HepG2 (cell line): ENCODE data around the gene PPP1CB. TPM values are rescaled to one million over a fixed set of nuclear protein-coding genes. Genes with fewer than 3 reads are reported as not detected.

Experiments used
- BCL3 ChIP-seq: sonication (generic); formaldehyde crosslinking; IDR thresholded peaks from 2 replicates; pipeline ENCODE4 v1.5.1; 2020; ENCODE audit warnings: mild to moderate bottlenecking, missing genetic modification reagents, moderate library complexity
- CBFB ChIP-seq: sonication (generic); formaldehyde crosslinking; IDR thresholded peaks from 2 replicates; pipeline ENCODE4 v1.4.0; 2020; ENCODE audit warnings: missing genetic modification reagents
- GTF2F1 ChIP-seq: fragments of 150-350 bp; IDR thresholded peaks from 2 replicates; pipeline ENCODE4 v1.6.1; 2014; ENCODE audit warnings: low read length
- HHEX ChIP-seq: IDR thresholded peaks from 2 replicates; pipeline ENCODE4 v1.6.1; 2016; ENCODE audit warnings: control low read depth
- HMGA1 ChIP-seq: sonication (generic); formaldehyde crosslinking; conservative IDR thresholded peaks from 2 replicates; pipeline ENCODE4 v1.4.0; 2020; ENCODE audit warnings: missing genetic modification reagents
- MAZ ChIP-seq, 2 experiments: sonication (generic) in 1 of 2; formaldehyde crosslinking in 1 of 2; IDR thresholded peaks; 2 replicates each; pipeline versions ENCODE4 v1.5.0 to v1.6.1; 2012 to 2020; ENCODE audit warnings: low read depth in 2 of 2, mild to moderate bottlenecking in 2 of 2, borderline replicate concordance in 1 of 2, improper control_type of control experiment in 1 of 2, low read length in 1 of 2, missing genetic modification reagents in 1 of 2, moderate library complexity in 1 of 2
- MED13 ChIP-seq: sonication (generic); formaldehyde crosslinking; IDR thresholded peaks from 2 replicates; pipeline ENCODE4 v1.5.0; 2020; ENCODE audit warnings: missing genetic modification reagents
- RFXAP ChIP-seq: sonication (generic); formaldehyde crosslinking; IDR thresholded peaks from 2 replicates; pipeline ENCODE4 v1.4.0; 2020; ENCODE audit warnings: missing genetic modification reagents, borderline replicate concordance
- SAP130 ChIP-seq: IDR thresholded peaks from 2 replicates; pipeline ENCODE4 v1.6.1; 2016; ENCODE audit warnings: low read depth
- SIN3A ChIP-seq: IDR thresholded peaks from 2 replicates; pipeline ENCODE4 v1.6.1; 2011; ENCODE audit warnings: low read depth, mild to moderate bottlenecking, control low read depth, low read length, borderline replicate concordance
- YEATS2 ChIP-seq: sonication (generic); formaldehyde crosslinking; IDR thresholded peaks from 2 replicates; pipeline ENCODE4 v1.4.0; 2020; ENCODE audit warnings: missing genetic modification reagents, borderline replicate concordance
- ZNF143 ChIP-seq: sonication (generic); formaldehyde crosslinking; IDR thresholded peaks from 2 replicates; pipeline ENCODE4 v1.4.0; 2020; ENCODE audit warnings: missing genetic modification reagents
- ZNF335 ChIP-seq: sonication (generic); formaldehyde crosslinking; IDR thresholded peaks from 2 replicates; pipeline ENCODE4 v1.4.0; 2020; ENCODE audit warnings: missing genetic modification reagents
- ZNF484 ChIP-seq: sonication (generic); formaldehyde crosslinking; IDR thresholded peaks from 2 replicates; pipeline ENCODE4 v1.5.1; 2020; ENCODE audit warnings: mild to moderate bottlenecking, low read depth, missing genetic modification reagents, borderline replicate concordance
- ZNF547 ChIP-seq: sonication (generic); formaldehyde crosslinking; IDR thresholded peaks from 2 replicates; pipeline ENCODE4 v1.5.1; 2020; ENCODE audit warnings: mild to moderate bottlenecking, missing genetic modification reagents
- ZNF562 ChIP-seq: sonication (generic); formaldehyde crosslinking; IDR thresholded peaks from 2 replicates; pipeline ENCODE4 v1.8.0; 2022; ENCODE audit warnings: missing genetic modification reagents, borderline replicate concordance
- ZNF563 ChIP-seq: sonication (generic); formaldehyde crosslinking; IDR thresholded peaks from 2 replicates; pipeline ENCODE4 v1.8.0; 2022; ENCODE audit warnings: mild to moderate bottlenecking, moderate library complexity, missing genetic modification reagents
- ZNF572 ChIP-seq: sonication (generic); formaldehyde crosslinking; IDR thresholded peaks from 2 replicates; pipeline ENCODE4 v1.5.1; 2020; ENCODE audit warnings: mild to moderate bottlenecking, missing genetic modification reagents
- ZNF609 ChIP-seq: sonication (generic); formaldehyde crosslinking; IDR thresholded peaks from 2 replicates; pipeline ENCODE4 v1.4.0; 2020; ENCODE audit warnings: mild to moderate bottlenecking, missing genetic modification reagents, borderline replicate concordance
- ZNF674 ChIP-seq: sonication (generic); formaldehyde crosslinking; IDR thresholded peaks from 2 replicates; pipeline ENCODE4 v1.5.0; 2020; ENCODE audit warnings: low read depth, mild to moderate bottlenecking, missing genetic modification reagents
- ZNF782 ChIP-seq: sonication (generic); formaldehyde crosslinking; IDR thresholded peaks from 2 replicates; pipeline ENCODE4 v1.4.0; 2020; ENCODE audit warnings: missing genetic modification reagents, mild to moderate bottlenecking, borderline replicate concordance
- polyA plus RNA-seq, 8 experiments: library from polyadenylated mRNA; depleted of rRNA in 3 of 8; stranded (reverse) in 7 of 8; unstranded in 1 of 8; fragments of >200 nt; fragmentation: Illumina TruSeq in 4 of 8; extraction: Trizol in 4 of 8; gene quantifications; 2 replicates each; pipeline versions ENCODE4 v1.2.1 to v1.2.3, GENCODE V29; 2011 to 2016; ENCODE audit warnings: low read depth in 4 of 8, missing spikeins in 1 of 8, mixed read lengths in 1 of 8; ENCODE audit not compliant: insufficient read depth in 1 of 8
- total RNA-seq, 5 experiments: library from RNA; depleted of rRNA; stranded (reverse); fragments of >200 nt; fragmentation: Illumina TruSeq; extraction: Trizol; gene quantifications; 2 replicates each; pipeline ENCODE4 v1.2.3, GENCODE V29; 2016; ENCODE audit warnings: low read depth in 1 of 5

PPP1CB gene
- total and polyA plus RNA-seq, 2 of the 13 experiments (the other 11 are each of a cell fraction or from before 2014, with no cell fraction given), result 46.9 to 109 TPM

GRCh38 chr2:28751252-28751955 is at the start of gene PPP1CB (continued):
- TF ChIP-seq HHEX (CRISPR knock-in tag) (peak; percentile 46; the same call in 1 of the 2 replicates), CBFB (CRISPR knock-in tag) (peak; percentile 84; the same call in 1 of the 2 replicates), MED13 (CRISPR knock-in tag) (0 out of 2 replicates have a peak, but pooled peaks have one; percentile 56), ZNF484 (CRISPR knock-in tag) (no peak), RFXAP (peak; percentile 67; the same call in 1 of the 2 replicates), SAP130 (peak; percentile 91), HMGA1 (CRISPR knock-in tag) (no peak), ZNF562 (CRISPR knock-in tag) (0 out of 2 replicates have a peak, but pooled peaks have one; percentile 6), BCL3 (CRISPR knock-in tag) (peak; percentile 57), ZNF782 (CRISPR knock-in tag) (no peak), ZNF143 (CRISPR knock-in tag) (peak; percentile 64), MAZ (IDR thresholded peaks at IDR 0.05; ENCODE audit: borderline replicate concordance, low read depth, low read length) (peak; percentile 82; the same call in 1 of the 2 replicates), MAZ (CRISPR knock-in tag; IDR thresholded peaks at IDR 0.05; ENCODE audit: low read depth) (peak; percentile 93), ZNF563 (CRISPR knock-in tag) (peak; percentile 96), SIN3A (0 out of 2 replicates have a peak, but pooled peaks have one; percentile 8), ZNF674 (0 out of 2 replicates have a peak, but pooled peaks have one; percentile 51), ZNF547 (CRISPR knock-in tag) (peak; percentile 94), GTF2F1 (no peak), YEATS2 (CRISPR knock-in tag) (peak; percentile 49; the same call in 1 of the 2 replicates), ZNF335 (CRISPR knock-in tag) (peak; percentile 36), ZNF572 (CRISPR knock-in tag) (peak; percentile 95), ZNF609 (CRISPR knock-in tag) (peak; percentile 34; the same call in 1 of the 2 replicates)
